Body of pancreas (tissue), 4 donors: Measurements from ENCODE around the gene AFF2.

Experiments
- POLR2A ChIP-seq, 3 donors: fragments of 450-650 bp; IDR thresholded peaks; one replicate each; pipeline ENCODE4 v1.6.1; 2016; ENCODE audit warnings: antibody characterized with exemption in 3 of 3, mild to moderate bottlenecking in 2 of 3
- TF ChIP-seq, protein P1 (sequence below), 7 experiments: fragments of 450-650 bp in 4 of 7; fragments of 200-600 bp in 3 of 7; sonication (generic) in 3 of 7; IDR thresholded peaks; one replicate each; pipeline ENCODE4 v1.5.1; 2016 to 2019; ENCODE audit warnings: antibody characterized with exemption in 7 of 7

DNA sequence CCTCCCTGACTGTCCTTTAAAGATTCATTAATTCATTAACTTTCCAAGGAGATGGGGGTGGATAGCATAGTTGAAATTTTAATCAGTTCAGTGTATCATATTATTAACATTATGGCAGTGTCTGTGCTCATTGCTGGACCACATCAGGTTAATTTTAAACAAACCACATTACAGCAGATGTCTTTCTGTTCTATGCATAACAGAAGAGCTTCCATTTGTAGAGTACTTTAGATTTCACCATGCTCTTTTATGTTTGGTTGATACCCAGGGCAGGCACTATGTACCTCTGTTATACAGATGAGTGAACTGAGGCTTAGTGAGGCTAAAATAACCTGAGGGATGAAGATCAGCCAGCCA lies 41.1 kb downstream of the AFF2 start:
- TF ChIP-seq, protein P1, sequence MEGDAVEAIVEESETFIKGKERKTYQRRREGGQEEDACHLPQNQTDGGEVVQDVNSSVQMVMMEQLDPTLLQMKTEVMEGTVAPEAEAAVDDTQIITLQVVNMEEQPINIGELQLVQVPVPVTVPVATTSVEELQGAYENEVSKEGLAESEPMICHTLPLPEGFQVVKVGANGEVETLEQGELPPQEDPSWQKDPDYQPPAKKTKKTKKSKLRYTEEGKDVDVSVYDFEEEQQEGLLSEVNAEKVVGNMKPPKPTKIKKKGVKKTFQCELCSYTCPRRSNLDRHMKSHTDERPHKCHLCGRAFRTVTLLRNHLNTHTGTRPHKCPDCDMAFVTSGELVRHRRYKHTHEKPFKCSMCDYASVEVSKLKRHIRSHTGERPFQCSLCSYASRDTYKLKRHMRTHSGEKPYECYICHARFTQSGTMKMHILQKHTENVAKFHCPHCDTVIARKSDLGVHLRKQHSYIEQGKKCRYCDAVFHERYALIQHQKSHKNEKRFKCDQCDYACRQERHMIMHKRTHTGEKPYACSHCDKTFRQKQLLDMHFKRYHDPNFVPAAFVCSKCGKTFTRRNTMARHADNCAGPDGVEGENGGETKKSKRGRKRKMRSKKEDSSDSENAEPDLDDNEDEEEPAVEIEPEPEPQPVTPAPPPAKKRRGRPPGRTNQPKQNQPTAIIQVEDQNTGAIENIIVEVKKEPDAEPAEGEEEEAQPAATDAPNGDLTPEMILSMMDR (IDR thresholded peaks at IDR 0.05) = no peak
- TF ChIP-seq POLR2A (IDR thresholded peaks at IDR 0.05) = no peak
